Astrocyte (in vitro differentiated cells and primary cell): ENCODE results near the gene KEAP1.

ENCODE experiments used
- CTCF ChIP-seq: IDR thresholded peaks from 2 replicates; pipeline ENCODE4 v1.5.1; 2011; ENCODE audit warnings: low read depth, mild to moderate bottlenecking, inconsistent platforms, low read length, moderate library complexity; ENCODE audit not compliant: insufficient read depth
- EZH2 ChIP-seq: IDR thresholded peaks from 2 replicates; pipeline ENCODE4 v1.6.1; 2012; ENCODE audit warnings: mild to moderate bottlenecking, low read length, inconsistent platforms; ENCODE audit not compliant: insufficient read depth

GRCh38 chr19:10503002-10503789 is at the start of gene KEAP1:
- TF ChIP-seq CTCF (no peak), EZH2 (no peak)
